ENCODE measurements around the gene NUDT13. TPM values are rescaled to one million over a fixed set of nuclear protein-coding genes. Genes with fewer than 3 reads are reported as not detected.

The NUDT13 gene
- total and polyA plus RNA-seq, 2 of the 4 experiments (the other 2 are of a cell fraction), result 0.90 to 1.7 TPM

- Histone ChIP-seq H4K8ac (ENCODE audit: low read depth in 2 of 2, low read length in 2 of 2) (no peak overlapping the region), H3K4me1 (ENCODE audit: control insufficient read depth, insufficient read depth, low read length) (no peaks in the 10 kb centered on the region), H4K20me1 (ENCODE audit: insufficient read depth, low read length) (peaks cover 2% of the 10 kb centered on the region; the same call in 1 of the 2 replicates), H3K9ac (ENCODE audit: low read depth, low read length) (no peak overlapping the region), H3K4me2 (ENCODE audit: low read depth, low read length) (no peak overlapping the region), H2BK20ac (ENCODE audit: low read depth, low read length) (no peak overlapping the region), H3K4ac (ENCODE audit: low read depth, low read length) (no peak overlapping the region), H4K5ac (ENCODE audit: low read depth, low read length) (no peak overlapping the region), H2AK9ac (replicated peaks; ENCODE audit: low read depth, low read length, poor library complexity) (no peak overlapping the region), H2AFZ (replicated peaks; ENCODE audit: low read length, poor library complexity) (no peak overlapping the region), H3K9me1 (ENCODE audit: insufficient read depth, low read length) (no peaks in the 10 kb centered on the region), H2BK5ac (ENCODE audit: low read depth, low read length, poor library complexity, severe bottlenecking) (no peak overlapping the region), H4K91ac (ENCODE audit: insufficient read depth, low read depth, low read length) (no peak overlapping the region), H3K27me3 (ENCODE audit: control insufficient read depth, insufficient read depth, low read length) (no peaks in the 10 kb centered on the region), H3K27ac (ENCODE audit: insufficient read depth, low read length) (no peak overlapping the region), H3K56ac (ENCODE audit: extremely low read depth, insufficient read depth, low read length) (no peak overlapping the region), H2BK15ac (ENCODE audit: low read depth, low read length) (no peak overlapping the region), H3K9me3 (ENCODE audit: control insufficient read depth, insufficient read depth, low read length) (no peaks in the 10 kb centered on the region), H3K36me3 (ENCODE audit: control insufficient read depth, insufficient read depth, low read length) (no peaks in the 10 kb centered on the region), H2BK120ac (ENCODE audit: low read depth, low read length) (no peak overlapping the region), H2AK5ac (ENCODE audit: low read depth, low read length) (no peak overlapping the region), H3K23ac (ENCODE audit: low read depth, low read length) (no peak overlapping the region), H3K18ac (ENCODE audit: low read depth, low read length) (no peak overlapping the region), H3K4me3 (ENCODE audit: insufficient read depth, low read depth, low read length) (no peak overlapping the region), H3K79me1 (ENCODE audit: low read depth in 1 of 2, low read length in 2 of 2) (no peaks in the 10 kb centered on the region), H3K14ac (replicated peaks; ENCODE audit: low read depth, low read length) (no peak overlapping the region)
- dilution Hi-C loops (cut with HindIII; ENCODE audit: low sequenced_read_pairs, unreplicated experiment), result no loop called here
- ATAC-seq (ENCODE audit: low read depth), result no peak
- DNase-seq, result no peak
- no TSS peak for BruUV-seq (replicated peaks)
- no CpG with 5 or more reads among the region's 1 CpG for WGBS, 2 experiments (ENCODE audit: extremely low coverage in 2 of 2, insufficient read length in 1 of 2)
- TF ChIP-seq CEBPB (IDR thresholded peaks at IDR 0.05; ENCODE audit: low read depth, low read length) (no peak), USF2 (IDR thresholded peaks at IDR 0.05; ENCODE audit: low read depth, low read length) (no peak), SMC3 (IDR thresholded peaks at IDR 0.05; ENCODE audit: low read depth, low read length) (no peak), MAZ (IDR thresholded peaks at IDR 0.05; ENCODE audit: borderline replicate concordance, low read depth, low read length) (no peak), MAFK (IDR thresholded peaks at IDR 0.05; ENCODE audit: low read depth, low read length) (no peak), RCOR1 (IDR thresholded peaks at IDR 0.05; ENCODE audit: insufficient replicate concordance, low read length) (no peak), NFE2L2 (IDR thresholded peaks at IDR 0.05; ENCODE audit: low read depth, low read length) (no peak), ELK1 (IDR thresholded peaks at IDR 0.05; ENCODE audit: borderline replicate concordance, low read depth, low read length) (no peak), MXI1 (IDR thresholded peaks at IDR 0.05; ENCODE audit: borderline replicate concordance, low read depth, low read length) (no peak), RFX5 (IDR thresholded peaks at IDR 0.05; ENCODE audit: low read depth, low read length) (no peak), POLR2A (IDR thresholded peaks at IDR 0.05; ENCODE audit: low read depth, low read length) (no peak), FOS (IDR thresholded peaks at IDR 0.05; ENCODE audit: low read depth, low read length) (no peak), RAD21 (IDR thresholded peaks at IDR 0.05; ENCODE audit: low read length) (no peak), BHLHE40 (IDR thresholded peaks at IDR 0.05; ENCODE audit: low read depth, low read length) (no peak), CTCF (conservative IDR thresholded peaks at IDR 0.05; ENCODE audit: low read depth, low read length) (no peak), CHD1 (IDR thresholded peaks at IDR 0.05; ENCODE audit: low read depth, low read length) (no peak)
- intact Hi-C loops (cut with micrococcal nuclease), result no loop called here
- ChIA-PET CTCF (interaction anchor here (0.8 kb wide), 1 partner anchor 15 kb away, joined by 3 read pairs; no protein-coding TSS in a partner anchor), POLR2A (ENCODE audit: unreplicated experiment) (no interaction called here)
- in situ Hi-C loops (cut with MboI; ENCODE audit: low sequenced_read_pairs), result no loop called here
Measured at GRCh38 chr10:73099141-73099540, 11.1 kb upstream of the NUDT13 start.
